Right kidney (tissue), 1 donor: ENCODE measurements around the gene KATNBL1.

Experiments
- DNase-seq: peaks from one replicate; pipeline ENCODE4 v3.0.0-alpha.2; 2016

Gene KATNBL1

GRCh38 chr15:34116620-34117019 is 93.3 kb downstream of the KATNBL1 start:
- no peak for DNase-seq

- no peak for DNase-seq
Observed at GRCh38 chr15:34114739-34115138, 95.2 kb downstream of the KATNBL1 start.

DNA sequence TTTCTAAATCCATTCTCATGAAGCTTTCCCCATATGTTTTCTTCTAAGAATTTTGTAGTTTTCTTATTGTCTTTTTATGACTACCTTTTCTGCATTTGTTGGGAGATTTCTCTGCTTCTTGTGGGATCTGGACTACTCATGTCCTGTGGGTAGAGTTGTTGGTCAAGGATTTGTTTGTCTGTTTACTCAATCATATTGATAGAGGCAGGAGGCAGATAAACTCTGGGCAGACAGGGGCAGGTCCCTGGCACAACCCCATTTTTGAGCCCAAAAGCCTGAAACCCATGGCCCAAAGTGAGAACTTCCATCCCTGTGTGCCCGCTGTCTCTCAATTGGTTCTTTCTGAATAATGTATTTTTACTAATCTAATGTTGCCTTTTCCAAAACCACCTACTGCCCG is 95.7 kb downstream of the KATNBL1 start:
- DNase-seq = no peak

- DNase-seq = no peak
Observed at GRCh38 chr15:34111488-34111887, 98.4 kb downstream of the KATNBL1 start.

DNA sequence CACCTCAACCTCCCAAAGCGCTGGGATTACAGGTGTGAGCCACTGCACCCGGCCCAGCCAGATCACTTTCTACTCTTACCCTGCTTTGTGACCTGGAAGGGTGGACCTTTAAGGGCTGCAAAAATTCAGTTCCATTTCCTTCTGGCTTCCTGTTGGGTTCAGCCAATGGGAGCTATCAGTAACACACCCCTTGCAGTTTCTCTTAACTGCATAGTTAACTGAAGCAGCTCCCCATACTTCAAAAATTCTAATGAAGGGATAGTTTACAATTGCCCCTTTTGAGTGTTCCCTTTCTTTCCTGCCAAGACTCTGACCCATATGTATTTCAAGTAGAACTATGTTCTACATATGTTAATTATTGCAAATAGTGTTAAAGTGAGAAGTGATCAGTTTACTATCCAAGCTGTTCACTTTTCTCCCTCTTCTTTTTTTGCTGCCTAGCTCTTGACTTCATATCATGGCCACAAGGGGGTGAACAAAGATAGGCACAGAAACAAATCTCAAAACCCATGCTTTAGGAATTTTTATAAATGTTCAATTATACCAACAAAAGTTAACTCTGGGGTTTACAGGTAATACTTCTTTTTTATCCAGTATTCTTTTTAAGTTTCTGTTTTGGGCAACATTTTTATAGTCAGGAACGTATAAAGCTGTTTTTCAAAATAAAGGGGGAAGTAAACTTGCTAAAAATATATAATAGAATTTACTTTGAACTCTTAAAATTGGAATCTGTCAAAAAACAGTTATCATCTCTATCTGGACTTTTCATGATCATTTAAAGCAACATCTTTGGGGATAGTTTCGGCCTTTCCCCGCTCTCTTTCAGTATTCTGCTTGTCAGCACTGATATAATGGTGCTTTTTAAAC is 99.9 kb downstream of the KATNBL1 start:
- no peak for DNase-seq

DNA sequence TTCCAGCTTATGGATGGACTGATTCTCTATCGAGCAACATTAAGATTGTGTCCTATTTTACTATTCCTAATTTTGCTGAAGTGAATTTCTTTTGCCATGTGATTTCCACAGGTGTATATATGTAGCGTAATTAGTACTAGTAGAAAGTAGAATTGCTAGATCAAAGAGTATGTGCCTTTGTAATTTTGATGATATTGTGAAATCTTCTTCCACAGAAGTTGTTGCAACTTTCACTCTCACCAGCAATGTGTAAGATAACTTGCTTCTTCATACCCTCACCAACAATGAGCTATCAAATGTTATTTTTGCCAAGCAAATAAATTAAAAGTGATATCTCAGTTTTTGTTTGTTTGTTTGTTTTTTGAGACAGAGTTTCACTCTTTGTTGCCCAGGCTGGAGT is 102.6 kb downstream of the KATNBL1 start:
- DNase-seq = no peak

GRCh38 chr15:34106423-34106822 is 103.5 kb downstream of the KATNBL1 start:
- no peak for DNase-seq

DNA sequence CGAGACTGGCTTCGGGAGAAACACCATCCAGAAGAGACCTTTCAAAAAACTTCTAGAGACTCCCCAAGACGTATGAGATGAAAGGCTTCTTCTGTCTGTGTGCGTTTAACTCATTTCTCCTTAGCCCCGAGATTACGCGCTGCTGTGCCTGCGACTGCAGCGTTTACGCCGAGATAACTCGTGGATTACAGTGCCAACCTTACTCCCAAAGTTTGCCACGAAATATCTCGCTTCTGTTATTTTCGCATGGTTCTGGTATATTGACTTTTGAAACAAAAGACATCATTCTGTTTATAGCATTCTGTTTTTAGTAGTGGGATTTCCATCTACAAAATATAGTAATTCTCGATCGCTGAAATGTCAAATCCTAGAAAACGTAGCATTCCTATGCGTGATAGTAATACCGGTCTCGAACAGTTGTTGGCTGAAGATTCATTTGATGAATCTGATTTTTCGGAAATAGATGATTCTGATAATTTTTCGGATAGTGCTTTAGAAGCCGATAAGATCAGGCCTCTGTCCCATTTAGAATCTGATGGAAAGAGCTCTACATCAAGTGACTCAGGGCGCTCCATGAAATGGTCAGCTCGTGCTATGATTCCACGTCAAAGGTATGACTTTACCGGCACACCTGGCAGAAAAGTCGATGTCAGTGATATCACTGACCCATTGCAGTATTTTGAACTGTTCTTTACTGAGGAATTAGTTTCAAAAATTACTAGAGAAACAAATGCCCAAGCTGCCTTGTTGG is 107.5 kb downstream of the KATNBL1 start:
- no peak for DNase-seq

DNA sequence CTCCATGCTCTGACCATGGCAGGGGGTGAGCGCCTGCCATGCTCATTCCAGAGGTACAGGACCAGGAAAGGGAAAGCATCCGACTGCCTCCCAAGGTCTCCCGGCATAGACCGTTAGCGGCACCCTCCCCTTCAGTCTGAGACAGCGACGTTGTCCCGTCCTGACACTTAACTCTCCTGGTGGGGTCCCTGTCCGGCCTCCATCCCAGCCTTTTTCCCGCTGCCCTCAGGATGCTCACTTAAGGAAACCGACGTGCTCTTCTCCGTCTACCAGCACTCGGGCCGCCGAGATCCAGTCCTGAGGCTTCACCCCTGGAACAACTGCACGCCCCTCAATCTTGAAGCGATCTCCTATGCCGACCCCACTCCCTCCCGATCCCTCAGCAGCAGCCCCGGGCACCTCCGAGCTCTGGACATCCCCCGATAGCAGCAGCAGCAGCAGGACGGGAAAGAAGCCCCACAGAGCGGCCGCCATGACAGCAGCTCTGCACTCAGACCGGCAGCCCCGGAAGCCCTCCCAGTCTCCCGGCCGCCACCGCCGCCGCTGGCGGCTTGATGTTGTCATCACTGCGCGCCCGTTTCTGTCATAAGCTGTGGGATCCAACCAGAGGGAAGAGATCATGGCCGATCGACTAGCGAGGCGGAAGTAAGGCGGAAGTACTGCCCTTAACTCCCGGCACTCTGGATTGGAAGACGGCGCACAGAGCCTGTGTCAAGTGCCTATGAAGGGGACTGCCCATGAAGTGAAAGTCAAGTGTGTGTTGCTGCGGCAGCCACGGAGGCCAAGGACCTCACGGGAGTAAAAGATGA is 108.3 kb downstream of the KATNBL1 start, which contains the start of the genes EMC7 and PGBD4:
TSS of gene EMC7 (minus strand) at position 497 of the 809 bp plus-strand sequence. CDS start at position 474, 23 bp downstream.
TSS of gene PGBD4 (plus strand) at position 718 of the 809 bp plus-strand sequence. CDS start 449 bp downstream, outside the sequence.
- peak; percentile 90 for DNase-seq

GRCh38 chr15:34099914-34100313 is 110.0 kb downstream of the KATNBL1 start:
- no peak for DNase-seq
